SK-N-MC (cell line): ENCODE results near the gene ZNF277.
"Not testable (repeated sequence)": the region's sequence is repeated elsewhere in the genome, so short reads cannot be mapped to it uniquely, and the experiment has no call there.

Experiments used
- DNase-seq: peaks from one replicate; pipeline ENCODE4 v3.0.0-alpha.2; 2011; ENCODE audit warnings: low read depth, low spot score
- H3K27ac ChIP-seq: fragments of 200-600 bp; sonication (generic); 2 replicates; pipeline ENCODE4 v1.5.1; 2016; ENCODE audit warnings: mixed run types
- H3K36me3 ChIP-seq: fragments of 200-600 bp; sonication (generic); 2 replicates; pipeline ENCODE4 v1.6.1; 2017; ENCODE audit warnings: antibody characterized with exemption, low read length, mixed read lengths; ENCODE audit not compliant: insufficient read depth
- H3K4me3 ChIP-seq: fragments of 200-600 bp; sonication (generic); 2 replicates; pipeline ENCODE4 v1.5.1; 2016
- H3K9ac ChIP-seq: fragments of 200-600 bp; sonication (generic); 2 replicates; pipeline ENCODE4 v1.8.0; 2017; ENCODE audit warnings: mixed run types, mixed read lengths; ENCODE audit not compliant: insufficient read length
- H3K9me3 ChIP-seq: fragments of 200-600 bp; sonication (generic); 2 replicates; pipeline ENCODE4 v1.6.1; 2017; ENCODE audit warnings: low read depth, mild to moderate bottlenecking, antibody characterized with exemption, low read length, moderate library complexity, mixed read lengths
- EZH2 ChIP-seq: fragments of 200-600 bp; sonication (generic); IDR thresholded peaks from one replicate; pipeline ENCODE4 v1.6.1; 2017; ENCODE audit warnings: antibody characterized with exemption
- FOXP2 ChIP-seq: optimal IDR thresholded peaks from 2 replicates; pipeline ENCODE3; 2011; ENCODE audit warnings: mild to moderate bottlenecking, moderate library complexity; ENCODE audit not compliant: insufficient read depth; ENCODE audit errors: extremely low read length, control extremely low read depth
- POLR2AphosphoS5 ChIP-seq: IDR thresholded peaks from 2 replicates; pipeline ENCODE4 v1.6.1; 2012; ENCODE audit warnings: mild to moderate bottlenecking, low read depth, low read length, borderline replicate concordance

Gene ZNF277

DNA sequence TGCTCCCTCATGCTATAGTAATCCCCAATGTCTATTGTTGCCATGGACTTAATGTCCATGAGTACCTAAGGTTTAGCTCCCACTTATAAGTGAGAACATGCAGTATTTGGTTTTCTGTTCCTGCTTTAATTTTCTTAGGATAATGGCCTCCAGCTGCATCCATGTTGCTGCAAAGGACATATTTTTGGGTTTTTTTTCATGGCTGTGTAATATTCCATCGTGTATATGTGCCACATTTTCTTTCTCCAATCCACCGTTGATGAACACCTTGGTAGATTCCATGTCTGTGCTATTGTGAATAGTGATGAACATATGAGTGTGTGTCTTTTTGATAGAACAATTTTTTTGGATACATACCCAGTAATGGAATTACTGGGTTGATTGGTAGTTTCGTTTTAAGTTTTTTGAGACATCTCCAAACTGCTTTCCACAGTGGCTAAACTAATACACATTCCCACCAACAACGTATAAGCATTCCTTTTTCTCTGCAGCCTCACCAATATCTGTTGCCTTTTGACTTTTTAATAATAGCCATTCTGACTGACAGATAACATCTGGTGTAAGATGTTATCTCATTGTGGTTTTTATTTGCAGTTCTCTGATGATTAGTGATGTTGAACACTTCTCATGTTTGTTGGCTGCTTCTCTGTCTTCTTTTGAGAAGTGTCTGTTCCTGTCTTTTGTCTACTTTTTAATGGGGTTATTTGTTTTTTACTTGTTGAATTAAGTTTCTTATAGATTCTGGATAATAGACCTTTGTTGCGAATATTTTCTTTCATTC is 175.0 kb downstream of the ZNF277 start:
- DNase-seq, result no peak
- no peaks in the 10 kb centered on the region for H3K9me3 ChIP-seq
- H3K27ac ChIP-seq, result no peak overlapping the region
- H3K4me3 ChIP-seq, result no peak overlapping the region
- H3K36me3 ChIP-seq, result no peaks in the 10 kb centered on the region
- no peak for TF ChIP-seq POLR2AphosphoS5
- TF ChIP-seq EZH2, result no peak
- TF ChIP-seq FOXP2, result no peak
- no peak overlapping the region for H3K9ac ChIP-seq

DNA sequence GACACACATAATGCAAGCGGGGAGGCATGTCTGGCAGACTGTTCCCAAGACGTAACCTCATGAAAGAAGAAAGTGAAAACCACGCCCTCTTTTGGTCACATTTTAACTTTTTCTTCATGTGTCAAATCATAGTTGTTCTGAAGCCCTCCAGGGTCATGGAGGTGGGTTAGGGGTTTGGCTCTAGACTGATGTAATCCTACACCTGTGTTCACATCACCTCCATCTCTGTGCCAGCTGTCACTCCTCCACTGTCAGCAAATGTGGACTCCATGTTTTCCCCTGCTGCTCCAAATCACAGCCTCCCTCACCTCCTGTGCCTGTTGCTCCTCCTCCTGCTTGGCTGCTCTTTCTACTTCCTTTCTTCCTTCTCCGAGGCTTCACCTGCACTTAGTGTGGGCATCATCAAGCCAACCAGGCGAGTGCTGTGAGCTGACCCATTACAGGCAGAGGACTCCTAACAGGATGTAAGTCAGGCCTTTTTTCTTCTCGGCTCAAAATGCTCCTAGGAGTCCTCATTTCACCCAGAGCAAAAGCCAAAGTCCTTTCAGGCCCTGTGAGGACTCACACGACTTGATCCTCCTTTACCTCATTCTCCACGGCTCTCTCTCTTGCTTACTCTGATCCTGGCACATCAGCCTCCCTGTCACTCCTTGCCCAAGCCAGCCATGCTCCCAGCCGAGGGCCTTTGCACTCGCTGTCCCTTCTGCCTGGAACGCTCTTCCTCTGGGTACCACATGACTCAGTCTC is 177.3 kb downstream of the ZNF277 start:
- H3K9ac ChIP-seq, result no peak overlapping the region
- H3K4me3 ChIP-seq, result no peak overlapping the region

DNA sequence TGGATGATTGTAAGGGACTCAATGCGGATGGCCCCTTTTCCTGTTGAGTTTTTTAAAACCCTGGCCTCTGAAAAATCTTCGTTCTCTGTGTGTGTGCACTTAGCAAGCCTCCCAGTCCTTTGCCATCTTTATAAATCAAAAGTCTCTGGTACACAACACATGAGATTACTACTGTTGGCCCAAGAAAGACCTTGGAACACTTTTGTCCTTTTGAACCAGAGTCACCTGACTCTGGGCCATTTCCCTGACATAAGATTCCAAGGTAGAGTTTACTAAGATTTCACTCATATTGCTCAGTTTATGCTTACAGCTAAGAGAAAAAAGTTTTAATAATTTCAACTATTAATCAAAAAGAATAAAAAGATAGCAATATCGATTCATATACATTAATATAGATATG is 179.0 kb downstream of the ZNF277 start:
- TF ChIP-seq EZH2 (no peak), FOXP2 (no peak), POLR2AphosphoS5 (no peak)
- no peak overlapping the region for H3K9ac ChIP-seq
- H3K9me3 ChIP-seq, result no peaks in the 10 kb centered on the region
- no peak overlapping the region for H3K4me3 ChIP-seq
- no peaks in the 10 kb centered on the region for H3K36me3 ChIP-seq
- H3K27ac ChIP-seq, result no peak overlapping the region
- no peak for DNase-seq

More for the DNA sequence above, 177.3 kb downstream of the ZNF277 start:
- no peaks in the 10 kb centered on the region for H3K9me3 ChIP-seq
- TF ChIP-seq FOXP2 (no peak), EZH2 (no peak), POLR2AphosphoS5 (no peak)
- peak; percentile 24 for DNase-seq
- no peaks in the 10 kb centered on the region for H3K36me3 ChIP-seq
- no peak overlapping the region for H3K27ac ChIP-seq

DNA sequence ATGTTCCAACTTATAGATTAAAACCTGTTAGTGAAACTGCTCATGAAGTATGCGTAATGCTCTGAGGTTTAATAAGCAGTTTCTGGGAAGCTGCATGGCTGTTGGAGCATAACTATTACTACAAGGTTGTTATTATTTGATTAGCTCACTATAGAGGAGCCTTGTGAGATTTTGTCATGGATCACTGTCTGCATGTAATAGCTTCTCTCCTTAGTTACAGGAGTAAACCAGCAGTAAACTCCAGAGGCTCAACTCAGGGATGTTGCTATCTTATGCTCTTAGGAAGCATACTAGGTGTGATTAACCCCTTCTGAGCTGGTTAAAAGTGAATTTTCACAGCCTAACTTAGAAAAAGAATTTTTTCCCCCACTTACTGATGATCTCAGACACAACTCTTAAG is 180.1 kb downstream of the ZNF277 start:
- TF ChIP-seq EZH2 (no peak), FOXP2 (no peak), POLR2AphosphoS5 (no peak)
- H3K9ac ChIP-seq, result no peak overlapping the region
- no peak for DNase-seq
- no peaks in the 10 kb centered on the region for H3K36me3 ChIP-seq
- no peak overlapping the region for H3K4me3 ChIP-seq
- H3K27ac ChIP-seq, result no peak overlapping the region
- no peaks in the 10 kb centered on the region for H3K9me3 ChIP-seq

DNA sequence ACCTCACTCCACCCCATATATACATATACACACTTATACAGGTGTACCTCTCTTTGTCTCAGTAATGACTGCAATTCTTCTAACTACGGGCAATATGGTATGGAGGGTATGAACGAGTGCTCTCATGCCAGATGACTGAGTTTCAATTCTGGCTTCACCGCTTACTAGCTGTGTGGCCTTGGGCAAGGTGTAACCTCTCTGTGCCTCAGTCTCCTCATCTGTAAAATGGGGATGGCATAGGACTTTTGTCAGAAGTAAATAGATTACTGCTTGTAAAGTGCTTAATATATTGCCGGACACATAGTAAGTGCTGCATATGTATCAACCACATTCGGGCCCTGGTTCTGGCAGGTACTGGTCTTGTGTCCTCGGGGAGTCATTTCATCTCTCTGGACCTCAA is 183.7 kb downstream of the ZNF277 start:
- no peak for DNase-seq
- H3K27ac ChIP-seq, result no peak overlapping the region
- H3K36me3 ChIP-seq, result no peaks in the 10 kb centered on the region
- H3K4me3 ChIP-seq, result no peak overlapping the region
- no peak overlapping the region for H3K9ac ChIP-seq
- no peaks in the 10 kb centered on the region for H3K9me3 ChIP-seq
- TF ChIP-seq FOXP2, result no peak
- TF ChIP-seq POLR2AphosphoS5, result no peak
- TF ChIP-seq EZH2, result no peak

DNA sequence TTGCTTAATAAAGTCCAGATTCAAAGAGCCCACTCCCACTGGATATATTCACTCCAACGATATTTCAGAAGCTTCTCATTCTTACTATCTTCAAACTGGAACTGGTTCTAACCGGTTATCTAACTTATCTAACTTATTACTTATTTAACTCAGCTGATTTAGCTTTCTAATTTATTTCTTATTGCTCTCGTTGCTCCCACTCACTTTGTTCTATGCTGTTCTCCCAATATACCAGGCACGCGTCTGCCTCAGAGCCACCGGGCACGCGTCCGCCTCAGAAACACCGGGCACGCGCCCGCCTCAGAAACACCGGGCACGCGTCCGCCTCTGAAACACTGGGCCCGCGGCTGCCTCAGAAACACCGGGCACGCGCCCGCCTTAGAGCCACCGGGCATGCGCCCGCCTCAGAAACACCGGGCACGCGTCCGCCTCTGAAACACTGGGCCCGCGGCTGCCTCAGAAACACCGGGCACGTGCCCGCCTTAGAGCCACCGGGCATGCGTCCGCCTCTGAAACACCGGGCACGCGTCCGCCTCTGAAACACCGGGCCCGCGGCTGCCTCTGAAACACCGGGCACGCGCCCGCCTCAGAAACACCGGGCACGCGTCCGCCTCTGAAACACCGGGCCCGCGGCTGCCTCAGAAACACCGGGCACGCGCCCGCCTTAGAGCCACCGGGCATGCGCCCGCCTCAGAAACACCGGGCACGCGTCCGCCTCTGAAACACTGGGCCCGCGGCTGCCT is 184.8 kb downstream of the ZNF277 start:
- not testable (repeated sequence) for H3K36me3 ChIP-seq, H3K9me3 ChIP-seq, DNase-seq, H3K9ac ChIP-seq
- H3K27ac ChIP-seq, result peak overlapping the region; percentile 26; the same call in 1 of the 2 replicates
- H3K4me3 ChIP-seq, result peak overlapping the region; percentile 84

DNA sequence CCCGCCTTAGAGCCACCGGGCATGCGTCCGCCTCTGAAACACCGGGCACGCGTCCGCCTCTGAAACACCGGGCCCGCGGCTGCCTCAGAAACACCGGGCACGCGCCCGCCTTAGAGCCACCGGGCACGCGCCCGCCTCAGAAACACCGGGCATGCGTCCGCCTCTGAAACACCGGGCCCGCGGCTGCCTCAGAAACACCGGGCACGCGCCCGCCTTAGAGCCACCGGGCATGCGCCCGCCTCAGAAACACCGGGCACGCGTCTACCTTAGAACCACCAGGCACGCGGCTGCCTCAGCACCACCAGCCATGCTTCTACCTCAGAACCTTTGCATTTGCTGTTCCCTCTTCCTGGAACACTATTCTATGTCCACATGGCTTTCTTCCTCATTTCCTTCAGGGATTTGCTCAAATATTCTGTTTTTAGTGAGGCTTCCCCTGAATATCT is 185.4 kb downstream of the ZNF277 start:
- Histone ChIP-seq H3K9ac (peak overlapping the region; percentile 91), H3K4me3 (peak overlapping the region; percentile 84), H3K27ac (peak overlapping the region; percentile 64)
- H3K9me3 ChIP-seq, H3K36me3 ChIP-seq, DNase-seq: not testable (repeated sequence)
- TF ChIP-seq POLR2AphosphoS5, result peak; percentile 52; the same call in 1 of the 2 replicates
